KMS-11 (cell line): Measurements from ENCODE around the gene ECHS1.

Experiments
- H2AFZ ChIP-seq: fragments of 200-600 bp; sonication (generic); 2 replicates; pipeline ENCODE4 v1.6.1; 2016; ENCODE audit warnings: antibody characterized with exemption, mixed run types, low read depth
- H3K27ac ChIP-seq: fragments of 200-600 bp; sonication (generic); 2 replicates; pipeline ENCODE4 v1.6.1; 2016; ENCODE audit warnings: mild to moderate bottlenecking, mixed run types
- H3K27me3 ChIP-seq: fragments of 200-600 bp; sonication (generic); 2 replicates; pipeline ENCODE4 v1.6.1; 2017; ENCODE audit warnings: mild to moderate bottlenecking, low read depth, mixed run types, moderate library complexity; ENCODE audit not compliant: insufficient read depth
- H3K36me3 ChIP-seq: fragments of 200-600 bp; sonication (generic); 2 replicates; pipeline ENCODE4 v1.6.1; 2017; ENCODE audit warnings: mild to moderate bottlenecking, mixed run types; ENCODE audit not compliant: insufficient read depth
- H3K4me1 ChIP-seq: fragments of 200-600 bp; sonication (generic); 2 replicates; pipeline ENCODE4 v1.6.1; 2016; ENCODE audit warnings: mild to moderate bottlenecking, low read depth, mixed run types; ENCODE audit not compliant: poor library complexity, severe bottlenecking
- H3K4me2 ChIP-seq: fragments of 200-600 bp; sonication (generic); 2 replicates; pipeline ENCODE4 v1.7.0; 2016; ENCODE audit warnings: mild to moderate bottlenecking, mixed run types
- H3K4me3 ChIP-seq: fragments of 200-600 bp; sonication (generic); IDR thresholded peaks from 2 replicates; pipeline ENCODE4 v1.6.1; 2017; ENCODE audit warnings: low read depth, low read length, mixed read lengths; ENCODE audit not compliant: insufficient read depth
- H3K79me2 ChIP-seq: fragments of 200-600 bp; sonication (generic); 2 replicates; pipeline ENCODE4 v1.6.1; 2016; ENCODE audit warnings: low read depth, mixed run types; ENCODE audit not compliant: insufficient read depth
- H3K9ac ChIP-seq: fragments of 200-600 bp; sonication (generic); 2 replicates; pipeline ENCODE4 v1.6.1; 2016; ENCODE audit warnings: mild to moderate bottlenecking, mixed run types
- H4K20me1 ChIP-seq: fragments of 200-600 bp; sonication (generic); 2 replicates; pipeline ENCODE4 v1.6.1; 2016; ENCODE audit warnings: mild to moderate bottlenecking, mixed run types; ENCODE audit not compliant: insufficient read depth
- CTCF ChIP-seq: fragments of 200-600 bp; sonication (generic); conservative IDR thresholded peaks from 2 replicates; pipeline ENCODE4 v1.6.1; 2017; ENCODE audit warnings: low read depth, mild to moderate bottlenecking, antibody characterized with exemption, low read length, moderate library complexity, mixed read lengths

Gene ECHS1

DNA sequence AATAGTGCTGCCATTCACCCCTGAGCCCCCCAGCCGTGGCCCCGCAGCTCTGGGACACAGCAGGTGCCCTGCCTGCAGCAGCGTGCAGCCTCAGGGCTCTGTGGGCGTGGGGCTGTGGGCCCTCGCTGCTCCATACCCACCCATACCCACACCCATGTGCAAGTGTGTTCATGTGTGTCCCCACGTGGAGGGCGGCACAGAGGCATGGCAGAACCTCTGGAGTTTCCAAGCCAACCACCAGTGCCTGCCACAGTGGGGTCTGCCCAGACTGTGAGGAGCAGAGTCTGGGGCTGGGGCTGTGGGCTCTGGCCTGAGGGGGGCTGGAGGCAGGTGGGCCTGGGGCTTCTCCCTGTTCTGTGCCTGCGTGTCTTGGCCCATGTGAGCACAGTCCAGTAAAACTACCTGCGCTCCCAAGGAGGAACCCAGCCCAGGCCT, 23.6 kb downstream of the ECHS1 start:
- Histone ChIP-seq H3K4me3 (no peak overlapping the region), H2AFZ (no peak overlapping the region), H3K4me1 (no peaks in the 10 kb centered on the region), H3K27me3 (no peaks in the 10 kb centered on the region; the same call in 1 of the 2 replicates), H4K20me1 (no peaks in the 10 kb centered on the region), H3K36me3 (no peaks in the 10 kb centered on the region), H3K27ac (no peak overlapping the region), H3K79me2 (no peaks in the 10 kb centered on the region), H3K4me2 (no peak overlapping the region), H3K9ac (no peak overlapping the region)
- no peak for TF ChIP-seq CTCF

DNA sequence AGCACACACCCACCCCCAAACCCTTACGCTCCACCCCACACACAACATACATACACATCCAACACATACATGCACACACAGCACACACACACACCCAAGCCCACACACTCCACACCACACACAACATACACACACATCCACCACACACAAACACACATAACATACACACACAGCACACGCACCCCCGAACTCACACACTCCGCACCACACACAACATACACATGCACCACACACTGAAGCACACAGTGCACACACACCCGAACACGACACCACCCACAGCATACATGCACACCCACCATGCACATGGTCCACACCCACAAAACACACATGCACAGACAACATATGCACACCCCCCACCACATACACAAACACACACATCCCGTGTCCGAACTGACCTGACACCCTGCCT, 24.0 kb downstream of the ECHS1 start:
- Histone ChIP-seq H3K27me3 (no peaks in the 10 kb centered on the region; the same call in 1 of the 2 replicates), H3K9ac (no peak overlapping the region), H4K20me1 (no peaks in the 10 kb centered on the region), H3K4me2 (no peak overlapping the region), H3K36me3 (no peaks in the 10 kb centered on the region), H3K4me1 (no peaks in the 10 kb centered on the region), H3K27ac (no peak overlapping the region), H3K79me2 (no peaks in the 10 kb centered on the region), H3K4me3 (no peak overlapping the region), H2AFZ (no peak overlapping the region)
- no peak for TF ChIP-seq CTCF

- no peak overlapping the region for H3K4me2 ChIP-seq
- TF ChIP-seq CTCF, result no peak
- H3K9ac ChIP-seq, result no peak overlapping the region
- no peaks in the 10 kb centered on the region for H3K4me1 ChIP-seq
- no peak overlapping the region for H3K4me3 ChIP-seq
- H3K27ac ChIP-seq, result no peak overlapping the region
- H3K27me3 ChIP-seq, result peaks cover 6% of the 10 kb centered on the region; the same call in 1 of the 2 replicates
- no peaks in the 10 kb centered on the region for H4K20me1 ChIP-seq
- no peaks in the 10 kb centered on the region for H3K79me2 ChIP-seq
- no peaks in the 10 kb centered on the region for H3K36me3 ChIP-seq
- H2AFZ ChIP-seq, result no peak overlapping the region
Observed at GRCh38 chr10:133347710-133348517, 25.2 kb downstream of the ECHS1 start.

DNA sequence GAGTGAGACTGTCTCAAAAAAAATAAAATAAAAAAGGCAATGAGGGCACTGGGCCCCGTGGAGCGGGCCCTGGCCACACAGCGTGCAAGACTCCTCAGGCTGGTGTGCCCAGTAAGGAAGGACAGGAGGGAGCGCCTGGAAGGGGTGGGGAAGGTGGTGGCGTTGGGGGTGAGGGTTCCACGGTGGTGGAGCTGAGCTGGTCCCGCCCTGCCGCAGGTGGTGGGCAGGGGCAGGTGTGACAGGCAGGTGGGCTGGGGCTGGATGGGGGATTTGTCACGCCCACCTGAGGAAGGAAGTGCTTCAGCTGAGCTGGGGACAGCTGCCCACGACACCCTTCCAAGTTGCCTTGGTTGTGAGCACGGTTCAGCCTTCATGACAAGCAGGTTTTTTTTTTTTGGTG, 26.7 kb downstream of the ECHS1 start:
- H3K27ac ChIP-seq, result no peak overlapping the region
- H3K27me3 ChIP-seq, result peaks cover 16% of the 10 kb centered on the region; the same call in 1 of the 2 replicates
- H3K4me2 ChIP-seq, result no peak overlapping the region
- H3K4me3 ChIP-seq, result no peak overlapping the region
- H2AFZ ChIP-seq, result no peak overlapping the region
- no peak overlapping the region for H3K9ac ChIP-seq
- H3K79me2 ChIP-seq, result no peaks in the 10 kb centered on the region
- H3K4me1 ChIP-seq, result no peaks in the 10 kb centered on the region
- H4K20me1 ChIP-seq, result no peaks in the 10 kb centered on the region
- no peak for TF ChIP-seq CTCF
- no peaks in the 10 kb centered on the region for H3K36me3 ChIP-seq
